ENCODE measurements around the gene LDB1. TPM values are rescaled to one million over a fixed set of nuclear protein-coding genes. Genes with fewer than 3 reads are reported as not detected.

Gene LDB1
- total RNA-seq, 2 donors from 2014 or later = 30.8 to 31.4 TPM

DNA sequence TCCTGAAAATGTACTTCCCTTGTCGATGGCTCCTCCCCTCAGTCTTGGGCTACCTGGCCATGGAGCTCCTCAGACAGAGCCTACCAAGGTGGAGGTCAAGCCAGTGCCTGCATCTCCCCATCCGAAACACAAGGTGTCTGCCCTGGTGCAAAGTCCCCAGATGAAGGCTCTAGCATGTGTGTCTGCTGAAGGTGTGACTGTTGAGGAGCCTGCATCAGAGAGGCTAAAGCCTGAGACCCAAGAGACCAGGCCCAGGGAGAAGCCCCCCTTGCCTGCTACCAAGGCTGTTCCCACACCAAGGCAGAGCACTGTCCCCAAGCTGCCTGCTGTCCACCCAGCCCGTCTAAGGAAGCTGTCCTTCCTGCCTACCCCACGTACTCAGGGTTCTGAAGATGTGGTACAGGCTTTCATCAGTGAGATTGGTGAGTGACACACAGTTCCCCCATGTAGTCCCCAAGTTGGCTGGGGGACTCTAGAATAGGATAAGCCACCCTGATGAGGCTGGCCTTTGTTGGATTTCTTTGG lies 21.5 kb upstream of the LDB1 start:
- Histone ChIP-seq H3K27ac (no peak overlapping the region), H3K27me3 (no peaks in the 10 kb centered on the region), H3K4me3 (no peak overlapping the region), H3K9ac (ENCODE audit: low read depth in 2 of 2, low read length in 2 of 2) (no peak overlapping the region), H3K36me3 (peaks cover 32% of the 10 kb centered on the region), H3K9me3 (no peaks in the 10 kb centered on the region), H3K4me1 (no peaks in the 10 kb centered on the region)
- no peak for DNase-seq
- intact Hi-C loops (cut with DNase I) = no loop called here
- TF ChIP-seq, protein P1, sequence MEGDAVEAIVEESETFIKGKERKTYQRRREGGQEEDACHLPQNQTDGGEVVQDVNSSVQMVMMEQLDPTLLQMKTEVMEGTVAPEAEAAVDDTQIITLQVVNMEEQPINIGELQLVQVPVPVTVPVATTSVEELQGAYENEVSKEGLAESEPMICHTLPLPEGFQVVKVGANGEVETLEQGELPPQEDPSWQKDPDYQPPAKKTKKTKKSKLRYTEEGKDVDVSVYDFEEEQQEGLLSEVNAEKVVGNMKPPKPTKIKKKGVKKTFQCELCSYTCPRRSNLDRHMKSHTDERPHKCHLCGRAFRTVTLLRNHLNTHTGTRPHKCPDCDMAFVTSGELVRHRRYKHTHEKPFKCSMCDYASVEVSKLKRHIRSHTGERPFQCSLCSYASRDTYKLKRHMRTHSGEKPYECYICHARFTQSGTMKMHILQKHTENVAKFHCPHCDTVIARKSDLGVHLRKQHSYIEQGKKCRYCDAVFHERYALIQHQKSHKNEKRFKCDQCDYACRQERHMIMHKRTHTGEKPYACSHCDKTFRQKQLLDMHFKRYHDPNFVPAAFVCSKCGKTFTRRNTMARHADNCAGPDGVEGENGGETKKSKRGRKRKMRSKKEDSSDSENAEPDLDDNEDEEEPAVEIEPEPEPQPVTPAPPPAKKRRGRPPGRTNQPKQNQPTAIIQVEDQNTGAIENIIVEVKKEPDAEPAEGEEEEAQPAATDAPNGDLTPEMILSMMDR (IDR thresholded peaks at IDR 0.05) = no peak

DNA sequence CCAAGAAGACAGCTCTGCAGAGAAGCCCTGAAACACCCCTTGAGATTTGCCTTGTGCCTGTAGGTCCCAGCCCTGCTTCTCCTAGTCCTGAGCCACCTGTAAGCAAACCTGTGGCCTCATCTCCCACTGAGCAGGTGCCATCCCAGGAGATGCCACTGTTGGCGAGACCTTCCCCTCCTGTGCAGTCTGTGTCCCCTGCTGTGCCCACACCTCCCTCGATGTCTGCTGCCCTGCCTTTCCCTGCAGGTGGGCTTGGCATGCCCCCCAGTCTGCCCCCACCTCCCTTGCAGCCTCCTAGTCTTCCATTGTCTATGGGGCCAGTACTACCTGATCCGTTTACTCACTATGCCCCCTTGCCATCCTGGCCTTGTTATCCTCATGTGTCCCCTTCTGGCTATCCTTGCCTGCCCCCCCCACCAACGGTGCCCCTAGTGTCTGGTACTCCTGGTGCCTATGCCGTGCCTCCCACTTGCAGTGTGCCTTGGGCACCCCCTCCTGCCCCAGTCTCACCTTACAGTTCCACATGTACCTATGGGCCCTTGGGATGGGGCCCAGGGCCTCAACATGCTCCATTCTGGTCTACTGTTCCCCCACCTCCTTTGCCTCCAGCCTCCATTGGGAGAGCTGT lies 20.9 kb upstream of the LDB1 start:
- TF ChIP-seq, protein P1 (IDR thresholded peaks at IDR 0.05) = no peak
- DNase-seq = no peak
- Histone ChIP-seq H3K27ac (no peak overlapping the region), H3K27me3 (no peaks in the 10 kb centered on the region), H3K36me3 (peaks cover 32% of the 10 kb centered on the region), H3K9me3 (no peaks in the 10 kb centered on the region), H3K4me3 (no peak overlapping the region), H3K4me1 (no peaks in the 10 kb centered on the region), H3K9ac (ENCODE audit: low read depth in 2 of 2, low read length in 2 of 2) (no peak overlapping the region)
- intact Hi-C loops (cut with DNase I) = no loop called here

DNA sequence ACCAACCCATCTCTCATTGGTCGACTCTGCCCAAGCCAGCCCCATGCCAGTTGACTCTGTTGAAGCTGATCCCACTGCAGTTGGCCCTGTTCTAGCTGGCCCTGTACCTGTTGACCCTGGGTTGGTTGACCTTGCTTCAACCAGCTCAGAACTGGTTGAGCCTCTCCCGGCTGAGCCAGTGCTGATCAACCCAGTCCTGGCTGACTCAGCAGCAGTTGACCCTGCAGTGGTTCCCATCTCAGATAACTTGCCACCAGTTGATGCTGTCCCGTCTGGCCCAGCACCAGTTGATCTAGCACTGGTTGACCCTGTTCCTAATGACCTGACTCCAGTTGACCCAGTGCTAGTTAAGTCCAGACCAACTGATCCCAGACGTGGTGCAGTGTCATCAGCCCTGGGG lies 20.1 kb upstream of the LDB1 start:
- intact Hi-C loops (cut with DNase I) = no loop called here
- H3K27me3 ChIP-seq = no peaks in the 10 kb centered on the region
- H3K9me3 ChIP-seq = no peaks in the 10 kb centered on the region
- TF ChIP-seq, protein P1 (IDR thresholded peaks at IDR 0.05) = no peak
- H3K9ac ChIP-seq (ENCODE audit: low read depth in 2 of 2, low read length in 2 of 2) = no peak overlapping the region
- H3K36me3 ChIP-seq = peaks cover 32% of the 10 kb centered on the region
- no peaks in the 10 kb centered on the region for H3K4me1 ChIP-seq
- no peak overlapping the region for H3K27ac ChIP-seq
- no peak for DNase-seq
- H3K4me3 ChIP-seq = no peak overlapping the region

DNA sequence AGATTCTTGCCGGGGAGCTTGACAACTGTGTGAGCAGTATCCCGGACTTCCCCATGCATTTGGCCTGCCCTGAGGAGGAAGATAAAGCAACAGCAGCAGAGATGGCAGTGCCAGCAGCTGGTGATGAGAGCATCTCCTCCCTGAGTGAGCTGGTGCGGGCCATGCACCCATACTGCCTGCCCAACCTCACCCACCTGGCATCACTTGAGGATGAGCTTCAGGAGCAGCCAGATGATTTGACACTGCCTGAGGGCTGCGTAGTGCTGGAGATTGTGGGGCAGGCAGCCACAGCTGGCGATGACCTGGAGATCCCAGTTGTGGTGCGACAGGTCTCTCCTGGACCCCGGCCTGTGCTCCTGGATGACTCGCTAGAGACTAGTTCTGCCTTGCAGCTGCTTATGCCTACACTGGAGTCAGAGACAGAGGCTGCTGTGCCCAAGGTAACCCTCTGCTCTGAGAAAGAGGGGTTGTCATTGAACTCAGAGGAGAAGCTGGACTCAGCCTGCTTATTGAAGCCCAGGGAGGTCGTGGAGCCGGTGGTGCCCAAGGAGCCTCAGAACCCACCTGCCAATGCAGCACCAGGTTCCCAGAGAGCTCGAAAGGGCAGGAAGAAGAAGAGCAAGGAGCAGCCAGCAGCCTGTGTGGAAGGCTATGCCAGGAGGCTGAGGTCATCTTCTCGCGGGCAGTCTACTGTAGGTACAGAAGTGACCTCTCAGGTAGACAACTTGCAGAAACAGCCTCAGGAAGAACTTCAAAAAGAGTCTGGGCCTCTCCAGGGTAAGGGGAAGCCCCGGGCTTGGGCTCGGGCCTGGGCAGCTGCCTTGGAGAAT lies 19.3 kb upstream of the LDB1 start:
- H3K9ac ChIP-seq (ENCODE audit: low read depth in 2 of 2, low read length in 2 of 2) = no peak overlapping the region
- DNase-seq = no peak
- peaks cover 32% of the 10 kb centered on the region for H3K36me3 ChIP-seq

DNA sequence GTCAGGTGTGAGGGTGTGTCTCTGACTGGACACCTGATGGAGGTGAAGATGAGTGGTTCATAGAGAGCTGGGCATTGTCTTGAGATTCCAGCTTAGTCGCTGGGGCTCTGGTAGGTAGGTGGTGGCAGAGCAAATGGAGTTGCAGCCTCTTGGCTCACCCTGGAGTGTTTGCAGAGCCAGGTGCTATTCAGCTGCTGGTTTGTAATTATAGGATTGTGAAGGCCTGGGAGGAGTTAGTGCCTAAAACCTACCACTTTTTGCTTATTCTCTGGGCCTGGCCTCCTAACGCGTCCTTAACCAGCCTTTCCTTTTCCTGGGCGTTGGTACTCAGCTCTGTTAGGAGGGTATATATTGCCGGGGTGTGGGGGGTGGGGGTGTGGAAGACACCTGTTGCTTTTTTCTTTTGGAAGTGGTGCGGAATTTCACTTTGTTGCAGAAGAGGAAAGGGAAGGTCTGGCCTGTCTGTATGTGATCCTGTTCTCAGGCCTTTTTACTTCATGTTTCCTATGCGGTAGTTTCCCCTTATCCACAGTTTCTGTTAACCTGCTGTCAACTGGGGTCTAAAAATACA lies 15.9 kb upstream of the LDB1 start:
- Histone ChIP-seq H3K27me3 (no peaks in the 10 kb centered on the region), H3K36me3 (peaks cover 26% of the 10 kb centered on the region), H3K4me3 (no peak overlapping the region), H3K9ac (ENCODE audit: low read depth in 2 of 2, low read length in 2 of 2) (peak overlapping the region in 1 of 2 donors; percentile 3), H3K9me3 (no peaks in the 10 kb centered on the region), H3K4me1 (peaks cover 12% of the 10 kb centered on the region), H3K27ac (no peak overlapping the region)
- intact Hi-C loops (cut with DNase I) = no loop called here
- DNase-seq = no peak
- TF ChIP-seq, protein P1 (IDR thresholded peaks at IDR 0.05) = no peak

More for the DNA sequence above, 19.3 kb upstream of the LDB1 start:
- H3K27ac ChIP-seq = no peak overlapping the region
- no peaks in the 10 kb centered on the region for H3K27me3 ChIP-seq
- TF ChIP-seq, protein P1 (IDR thresholded peaks at IDR 0.05) = no peak
- peaks cover 7% of the 10 kb centered on the region for H3K4me1 ChIP-seq
- intact Hi-C loops (cut with DNase I) = no loop called here
- no peak overlapping the region for H3K4me3 ChIP-seq
- H3K9me3 ChIP-seq = no peaks in the 10 kb centered on the region

All from colonic mucosa (tissue), 4 donors.